Measurements from ENCODE around the gene DDRGK1.
A peak's percentile ranks its signal among the peaks of the same experiment; 100 is the strongest.

DDRGK1 gene

DNA sequence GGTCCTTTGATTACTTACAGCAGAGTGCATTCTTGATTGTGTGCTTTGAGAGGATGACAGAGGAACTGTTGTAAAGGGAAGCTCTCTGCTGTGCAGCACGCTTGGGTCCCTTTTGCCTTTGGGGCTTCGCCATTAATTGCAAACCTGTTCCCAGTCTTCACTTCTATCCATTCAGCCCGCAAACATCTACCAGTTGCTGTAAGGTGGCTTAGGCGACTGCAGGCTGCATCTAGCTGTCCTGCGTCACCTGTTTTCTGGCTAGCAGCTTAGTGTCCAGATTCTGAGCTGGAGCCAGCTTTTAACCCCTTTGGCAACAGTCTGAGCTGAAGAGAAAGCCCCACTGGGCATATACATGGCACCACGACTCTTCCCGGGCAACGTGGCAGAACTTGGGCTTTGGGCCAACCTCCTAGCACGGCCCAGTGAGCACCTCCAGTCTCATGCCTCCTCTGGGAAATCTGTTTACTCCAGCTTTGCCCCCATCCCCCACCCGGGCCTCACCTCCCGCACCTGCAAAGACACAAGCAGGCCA is 42.3 kb downstream of the DDRGK1 start:
- Histone ChIP-seq H3K9me2 (replicated peaks; ENCODE audit: low read depth, low read length) (no peaks in the 10 kb centered on the region), H3K9ac (ENCODE audit: low read depth, low read length, poor library complexity, severe bottlenecking) (no peak overlapping the region), H3K4me2 (ENCODE audit: low read depth, low read length, poor library complexity, severe bottlenecking) (no peak overlapping the region), H3F3A (ENCODE audit: low read depth) (0 out of 2 replicates have a peak, but pooled peaks cover 2% of the 10 kb centered on the region), H3K79me2 (ENCODE audit: insufficient read depth, low read length) (peaks cover 31% of the 10 kb centered on the region), H3K4me1 (ENCODE audit: insufficient read depth, low read length, poor library complexity, severe bottlenecking) (peaks cover 14% of the 10 kb centered on the region), H2AFZ (ENCODE audit: low read length) (no peak overlapping the region), H4K20me1 (ENCODE audit: insufficient read depth, low read length, poor library complexity, severe bottlenecking) (peaks cover 23% of the 10 kb centered on the region), H3K36me3 (ENCODE audit: insufficient read depth, low read length) (no peaks in the 10 kb centered on the region), H3K27me3 (ENCODE audit: insufficient read depth, low read length, poor library complexity, severe bottlenecking) (no peaks in the 10 kb centered on the region), H3K9me3 (ENCODE audit: insufficient read depth, low read depth, low read length) (no peaks in the 10 kb centered on the region), H3K4me3 (ENCODE audit: low read length, poor library complexity, severe bottlenecking) (no peak overlapping the region)
- TF ChIP-seq, protein P1, sequence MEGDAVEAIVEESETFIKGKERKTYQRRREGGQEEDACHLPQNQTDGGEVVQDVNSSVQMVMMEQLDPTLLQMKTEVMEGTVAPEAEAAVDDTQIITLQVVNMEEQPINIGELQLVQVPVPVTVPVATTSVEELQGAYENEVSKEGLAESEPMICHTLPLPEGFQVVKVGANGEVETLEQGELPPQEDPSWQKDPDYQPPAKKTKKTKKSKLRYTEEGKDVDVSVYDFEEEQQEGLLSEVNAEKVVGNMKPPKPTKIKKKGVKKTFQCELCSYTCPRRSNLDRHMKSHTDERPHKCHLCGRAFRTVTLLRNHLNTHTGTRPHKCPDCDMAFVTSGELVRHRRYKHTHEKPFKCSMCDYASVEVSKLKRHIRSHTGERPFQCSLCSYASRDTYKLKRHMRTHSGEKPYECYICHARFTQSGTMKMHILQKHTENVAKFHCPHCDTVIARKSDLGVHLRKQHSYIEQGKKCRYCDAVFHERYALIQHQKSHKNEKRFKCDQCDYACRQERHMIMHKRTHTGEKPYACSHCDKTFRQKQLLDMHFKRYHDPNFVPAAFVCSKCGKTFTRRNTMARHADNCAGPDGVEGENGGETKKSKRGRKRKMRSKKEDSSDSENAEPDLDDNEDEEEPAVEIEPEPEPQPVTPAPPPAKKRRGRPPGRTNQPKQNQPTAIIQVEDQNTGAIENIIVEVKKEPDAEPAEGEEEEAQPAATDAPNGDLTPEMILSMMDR (conservative IDR thresholded peaks at IDR 0.05; ENCODE audit: low read length), result no peak
- no peak for TF ChIP-seq EZH2phosphoT487 (IDR thresholded peaks at IDR 0.05; ENCODE audit: borderline replicate concordance)

DNA sequence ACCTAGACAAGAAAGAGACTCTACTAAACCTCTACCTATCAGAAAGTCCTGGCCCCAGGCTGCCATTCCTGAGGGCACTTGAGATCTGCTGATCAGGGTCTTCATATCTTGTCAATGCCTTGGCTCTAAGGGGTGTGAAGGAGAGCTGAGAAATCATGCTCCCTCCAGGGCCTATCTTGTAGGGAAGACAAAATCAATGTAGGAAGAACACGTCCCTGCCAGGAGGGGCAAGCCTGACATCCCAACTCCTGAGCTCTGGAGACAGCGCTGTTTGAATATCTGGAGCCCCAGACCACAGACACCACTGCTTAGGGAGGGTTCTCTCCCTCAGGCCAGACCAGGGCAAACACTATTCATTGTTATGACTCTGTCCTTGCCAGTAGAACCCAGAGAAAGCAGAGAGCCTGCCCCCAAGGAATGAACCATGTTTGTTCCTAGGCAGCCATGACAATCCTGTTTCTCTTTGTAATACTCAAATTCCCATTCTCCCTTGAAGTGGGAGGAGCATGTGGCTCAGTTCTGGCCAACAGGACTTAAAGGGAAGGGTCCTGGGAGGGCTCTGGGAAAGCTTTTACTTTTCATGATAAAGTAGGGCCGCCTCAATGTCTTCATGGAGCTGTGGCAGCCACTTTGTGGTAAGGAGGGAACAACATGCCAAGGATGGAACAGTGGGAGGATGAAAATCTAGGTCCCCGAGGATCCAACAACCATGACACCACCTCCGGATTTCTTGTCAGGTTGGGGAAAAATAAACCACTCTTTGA is 43.0 kb downstream of the DDRGK1 start:
- TF ChIP-seq, protein P1 (conservative IDR thresholded peaks at IDR 0.05; ENCODE audit: low read length), result no peak
- TF ChIP-seq EZH2phosphoT487 (IDR thresholded peaks at IDR 0.05; ENCODE audit: borderline replicate concordance), result no peak
- H3K9me3 ChIP-seq (ENCODE audit: insufficient read depth, low read depth, low read length), result no peaks in the 10 kb centered on the region
- 0 out of 2 replicates have a peak, but pooled peaks cover 2% of the 10 kb centered on the region for H3F3A ChIP-seq (ENCODE audit: low read depth)
- H2AFZ ChIP-seq (ENCODE audit: low read length), result no peak overlapping the region
- H4K20me1 ChIP-seq (ENCODE audit: insufficient read depth, low read length, poor library complexity, severe bottlenecking), result peaks cover 29% of the 10 kb centered on the region
- H3K4me2 ChIP-seq (ENCODE audit: low read depth, low read length, poor library complexity, severe bottlenecking), result no peak overlapping the region
- no peak overlapping the region for H3K4me3 ChIP-seq (ENCODE audit: low read length, poor library complexity, severe bottlenecking)
- peaks cover 20% of the 10 kb centered on the region for H3K4me1 ChIP-seq (ENCODE audit: insufficient read depth, low read length, poor library complexity, severe bottlenecking)
- no peak overlapping the region for H3K9ac ChIP-seq (ENCODE audit: low read depth, low read length, poor library complexity, severe bottlenecking)
- H3K9me2 ChIP-seq (replicated peaks; ENCODE audit: low read depth, low read length), result no peaks in the 10 kb centered on the region
- peaks cover 37% of the 10 kb centered on the region for H3K79me2 ChIP-seq (ENCODE audit: insufficient read depth, low read length)
- no peaks in the 10 kb centered on the region for H3K36me3 ChIP-seq (ENCODE audit: insufficient read depth, low read length)
- no peaks in the 10 kb centered on the region for H3K27me3 ChIP-seq (ENCODE audit: insufficient read depth, low read length, poor library complexity, severe bottlenecking)

DNA sequence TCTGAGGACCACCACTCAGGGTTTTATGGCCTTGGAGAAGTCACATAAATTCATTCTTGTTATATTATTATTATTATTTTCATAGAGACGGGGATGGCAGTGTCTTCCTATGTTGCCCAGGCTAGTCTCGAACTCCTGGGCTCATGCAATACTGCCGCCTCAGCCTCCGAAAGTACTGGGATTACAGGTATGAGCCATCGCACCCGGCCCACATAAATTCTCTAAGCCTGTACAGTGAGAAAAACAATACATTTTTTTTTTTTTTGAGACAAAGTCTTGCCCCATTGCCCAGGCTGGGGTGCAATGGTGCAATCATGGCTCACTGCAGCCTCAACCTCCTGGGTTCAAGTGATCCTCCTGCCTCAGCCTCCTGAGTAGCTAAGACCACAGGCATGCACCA is 44.1 kb downstream of the DDRGK1 start:
- H3K27me3 ChIP-seq (ENCODE audit: insufficient read depth, low read length, poor library complexity, severe bottlenecking), result no peaks in the 10 kb centered on the region
- no peaks in the 10 kb centered on the region for H3K36me3 ChIP-seq (ENCODE audit: insufficient read depth, low read length)
- peaks cover 29% of the 10 kb centered on the region for H3K4me1 ChIP-seq (ENCODE audit: insufficient read depth, low read length, poor library complexity, severe bottlenecking)
- TF ChIP-seq EZH2phosphoT487 (IDR thresholded peaks at IDR 0.05; ENCODE audit: borderline replicate concordance), result no peak
- TF ChIP-seq, protein P1 (conservative IDR thresholded peaks at IDR 0.05; ENCODE audit: low read length), result no peak
- H3F3A ChIP-seq (ENCODE audit: low read depth), result 0 out of 2 replicates have a peak, but pooled peaks cover 2% of the 10 kb centered on the region
- H2AFZ ChIP-seq (ENCODE audit: low read length), result peak overlapping the region; percentile 93; the same call in 1 of the 2 replicates
- peaks cover 40% of the 10 kb centered on the region for H4K20me1 ChIP-seq (ENCODE audit: insufficient read depth, low read length, poor library complexity, severe bottlenecking)
- no peaks in the 10 kb centered on the region for H3K9me3 ChIP-seq (ENCODE audit: insufficient read depth, low read depth, low read length)
- H3K9ac ChIP-seq (ENCODE audit: low read depth, low read length, poor library complexity, severe bottlenecking), result peak overlapping the region; percentile 95
- H3K79me2 ChIP-seq (ENCODE audit: insufficient read depth, low read length), result peaks cover 48% of the 10 kb centered on the region
- peak overlapping the region; percentile 94 for H3K4me3 ChIP-seq (ENCODE audit: low read length, poor library complexity, severe bottlenecking)
- no peaks in the 10 kb centered on the region for H3K9me2 ChIP-seq (replicated peaks; ENCODE audit: low read depth, low read length)
- H3K4me2 ChIP-seq (ENCODE audit: low read depth, low read length, poor library complexity, severe bottlenecking), result peak overlapping the region; percentile 91

Measured in Loucy (cell line).